GM13976 (cell line): ENCODE measurements around the gene CHN2.

ENCODE experiments used
- DNase-seq: peaks from one replicate; pipeline ENCODE4 v3.0.0; 2012; ENCODE audit warnings: low spot score
- in situ Hi-C: fragments of 300-500 bp; cut with MboI; formaldehyde crosslinking; loops from one replicate; pipeline ENCODE4 v1.12.0; 2022; ENCODE audit warnings: low sequenced_read_pairs, mixed read lengths, inconsistent platforms; ENCODE audit not compliant: unreplicated experiment
- TF ChIP-seq, protein P1 (sequence below): IDR thresholded peaks from 2 replicates; pipeline ENCODE4 v1.5.1; 2012; ENCODE audit warnings: borderline replicate concordance, mild to moderate bottlenecking; ENCODE audit not compliant: insufficient read depth; ENCODE audit errors: extremely low read depth, missing control alignments, control extremely low read depth

CHN2 gene

DNA sequence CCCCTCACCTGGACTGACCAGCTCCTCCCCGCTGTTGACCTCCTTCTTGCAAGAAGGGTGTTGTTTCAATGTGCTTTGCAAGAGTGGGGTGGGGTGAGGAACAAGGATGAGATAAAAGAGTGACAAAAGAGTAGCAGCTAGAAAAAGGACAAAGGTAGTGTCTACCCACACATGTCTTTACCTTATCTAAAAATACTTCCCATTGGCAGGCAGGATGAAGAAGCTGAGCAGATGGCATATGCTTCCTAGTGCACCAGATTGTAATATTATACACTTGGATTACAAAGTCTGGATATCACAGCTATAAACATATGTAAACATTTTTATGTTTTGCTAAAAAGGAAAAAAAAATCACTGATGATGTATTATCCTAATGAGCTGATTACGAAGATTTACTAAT lies 34.5 kb downstream of the CHN2 start:
- in situ Hi-C loops = no loop called here
- TF ChIP-seq, protein P1, sequence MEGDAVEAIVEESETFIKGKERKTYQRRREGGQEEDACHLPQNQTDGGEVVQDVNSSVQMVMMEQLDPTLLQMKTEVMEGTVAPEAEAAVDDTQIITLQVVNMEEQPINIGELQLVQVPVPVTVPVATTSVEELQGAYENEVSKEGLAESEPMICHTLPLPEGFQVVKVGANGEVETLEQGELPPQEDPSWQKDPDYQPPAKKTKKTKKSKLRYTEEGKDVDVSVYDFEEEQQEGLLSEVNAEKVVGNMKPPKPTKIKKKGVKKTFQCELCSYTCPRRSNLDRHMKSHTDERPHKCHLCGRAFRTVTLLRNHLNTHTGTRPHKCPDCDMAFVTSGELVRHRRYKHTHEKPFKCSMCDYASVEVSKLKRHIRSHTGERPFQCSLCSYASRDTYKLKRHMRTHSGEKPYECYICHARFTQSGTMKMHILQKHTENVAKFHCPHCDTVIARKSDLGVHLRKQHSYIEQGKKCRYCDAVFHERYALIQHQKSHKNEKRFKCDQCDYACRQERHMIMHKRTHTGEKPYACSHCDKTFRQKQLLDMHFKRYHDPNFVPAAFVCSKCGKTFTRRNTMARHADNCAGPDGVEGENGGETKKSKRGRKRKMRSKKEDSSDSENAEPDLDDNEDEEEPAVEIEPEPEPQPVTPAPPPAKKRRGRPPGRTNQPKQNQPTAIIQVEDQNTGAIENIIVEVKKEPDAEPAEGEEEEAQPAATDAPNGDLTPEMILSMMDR = no peak
- no peak for DNase-seq

DNA sequence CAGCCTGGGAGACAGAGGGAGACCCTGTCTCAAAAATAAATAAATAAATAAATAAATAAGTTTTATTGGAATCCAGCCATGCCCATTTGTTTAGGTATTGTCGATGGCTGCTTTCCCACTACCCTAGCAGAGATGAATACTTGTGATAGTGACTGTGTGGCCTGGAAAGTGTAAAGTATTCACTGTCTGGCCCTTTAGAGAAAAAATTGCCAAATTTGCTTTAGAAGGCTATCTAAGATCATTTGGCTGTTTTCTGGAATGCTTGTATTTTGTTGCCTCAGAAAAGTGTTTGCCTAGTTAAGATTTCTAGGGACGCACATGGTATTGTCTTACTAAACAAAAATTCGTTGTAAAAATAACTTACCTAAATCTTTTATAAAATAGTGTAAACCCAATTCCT lies 35.4 kb downstream of the CHN2 start:
- in situ Hi-C loops = no loop called here
- TF ChIP-seq, protein P1 = no peak
- no peak for DNase-seq

DNA sequence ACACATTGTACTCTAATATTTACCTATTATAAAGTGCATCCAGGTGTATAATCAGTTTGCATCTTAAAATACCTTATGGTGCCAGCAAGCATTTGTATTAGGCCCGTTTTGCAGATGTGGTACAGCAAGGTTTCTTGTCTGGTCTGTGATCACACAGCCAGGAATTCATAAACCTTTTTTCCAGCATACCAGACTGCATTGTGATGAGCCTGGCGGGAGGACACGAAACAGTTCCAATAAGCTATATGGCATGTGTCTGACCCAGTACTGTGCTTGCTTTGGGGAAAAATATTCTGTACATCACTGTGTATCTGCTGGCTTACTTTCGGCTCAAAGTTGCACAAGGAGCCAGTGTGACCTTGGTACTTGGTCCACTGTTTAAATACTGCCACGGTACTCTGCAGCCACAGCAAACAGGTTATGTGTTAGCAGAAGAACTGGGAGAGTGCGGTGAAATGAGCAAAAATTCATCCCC lies 36.3 kb downstream of the CHN2 start:
- in situ Hi-C loops = no loop called here
- no peak for DNase-seq
- TF ChIP-seq, protein P1 = no peak

DNA sequence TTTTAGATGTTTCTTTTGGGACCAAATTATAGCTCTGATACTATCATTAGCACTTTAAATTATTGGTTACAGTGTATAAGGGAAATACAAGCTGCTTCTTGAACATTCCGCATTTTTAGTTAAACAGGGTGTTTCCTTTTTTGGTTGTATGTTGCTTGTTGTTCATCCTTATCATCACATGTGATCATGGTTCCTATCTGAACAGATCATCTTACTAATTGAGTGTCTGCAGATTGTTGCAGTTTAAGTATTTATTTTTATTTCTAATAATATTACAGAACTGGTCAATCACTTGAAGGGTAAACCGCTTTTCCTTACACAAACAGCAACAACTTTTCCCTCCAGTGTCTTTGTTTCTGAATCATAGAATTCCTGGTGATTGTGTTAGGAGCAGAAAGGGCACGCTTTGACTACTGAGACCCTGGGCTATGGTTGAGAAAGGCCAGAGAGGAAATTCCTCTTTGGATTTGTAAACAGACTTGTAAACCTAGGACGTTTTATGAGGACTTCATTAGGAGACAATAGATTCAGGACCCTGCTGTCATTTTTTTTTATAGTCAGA lies 37.2 kb downstream of the CHN2 start:
- in situ Hi-C loops = no loop called here
- TF ChIP-seq, protein P1 = no peak
- no peak for DNase-seq

DNA sequence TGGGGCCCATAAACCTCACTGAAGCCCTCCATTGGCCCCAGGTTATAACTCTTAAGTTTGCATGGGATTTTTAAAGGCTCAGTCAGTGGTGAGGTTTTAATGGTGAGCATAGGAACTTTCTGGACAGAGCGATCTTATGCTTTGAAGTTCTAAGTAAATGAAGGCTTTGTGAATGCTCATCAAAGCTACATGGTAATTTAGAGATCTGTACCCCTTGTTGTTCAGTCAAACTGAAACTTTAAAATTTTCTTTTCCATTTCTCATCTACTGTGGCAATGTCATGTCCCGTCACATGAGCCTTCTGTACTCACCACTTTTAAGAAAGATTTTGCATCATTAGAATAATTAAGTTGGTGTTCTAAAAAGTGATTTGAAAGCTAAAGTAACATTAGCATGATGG lies 39.9 kb downstream of the CHN2 start:
- TF ChIP-seq, protein P1 = no peak
- in situ Hi-C loops = no loop called here
- no peak for DNase-seq

DNA sequence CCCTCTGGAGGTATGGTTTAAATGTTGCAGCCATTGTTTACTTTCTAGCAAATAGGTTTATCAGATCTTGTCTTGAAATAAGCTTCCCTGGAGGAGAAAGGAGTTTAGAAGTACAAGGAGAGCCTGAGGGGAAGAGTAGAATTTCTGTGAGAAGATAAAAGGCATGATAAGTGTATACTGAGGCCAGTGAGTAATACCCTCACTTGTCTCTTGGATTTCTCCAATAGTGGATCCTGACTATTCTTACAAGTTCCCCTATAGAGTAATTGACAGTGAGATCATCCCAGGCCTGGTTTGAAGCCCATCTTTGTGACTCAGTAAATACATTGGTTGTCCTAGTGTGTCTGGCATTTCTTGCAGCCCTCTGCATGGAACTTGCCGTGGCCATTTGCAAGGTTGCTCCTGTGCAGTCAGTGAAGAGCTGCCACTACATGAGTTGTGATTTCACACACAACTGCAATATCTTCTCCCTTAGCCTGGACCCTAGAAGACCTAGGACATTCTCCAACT lies 41.6 kb downstream of the CHN2 start:
- TF ChIP-seq, protein P1 = no peak
- in situ Hi-C loops = no loop called here
- DNase-seq = no peak

DNA sequence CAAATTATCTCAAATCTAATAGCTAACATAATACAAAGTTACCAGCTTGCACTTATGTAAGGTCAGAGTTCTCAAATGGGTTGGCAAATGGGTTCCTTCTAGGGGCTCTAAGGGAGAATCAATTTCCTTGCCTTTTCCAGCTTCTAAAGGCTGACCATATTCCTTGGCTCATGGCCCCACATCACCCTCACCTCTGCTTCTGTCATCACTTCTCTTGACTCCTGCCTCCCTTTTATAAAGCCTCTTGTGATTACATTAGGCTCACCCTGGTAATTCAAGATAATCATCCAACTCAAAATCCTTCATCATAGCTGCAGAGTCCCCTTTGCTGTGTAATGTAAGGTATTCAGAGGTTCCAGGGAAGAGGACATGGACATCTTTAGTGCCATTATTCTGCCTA lies 42.1 kb downstream of the CHN2 start:
- TF ChIP-seq, protein P1 = no peak
- in situ Hi-C loops = no loop called here
- no peak for DNase-seq
